ENCODE results near the gene MYO9A. TPM values are rescaled to one million over a fixed set of nuclear protein-coding genes. Genes with fewer than 3 reads are reported as not detected.

Gene MYO9A
- total RNA-seq, 4 donors from 2014 or later = 71.1 to 96.8 (median 80.8) TPM

GRCh38 chr15:72141171-72142084 is 23.5 kb upstream of the MYO9A start:
- Histone ChIP-seq H3K27me3 (no peaks in the 10 kb centered on the region), H3K36me3 (peaks cover 0 to 8% (median 0%) of the 10 kb centered on the region in 4 donors), H3K4me3 (no peak overlapping the region), H3K27ac (replicated peaks in 1 of 4) (peak overlapping the region in 1 of 4 donors; percentile 15), H3K4me1 (peaks cover 6 to 12% (median 6%) of the 10 kb centered on the region in 4 donors), H3K9me3 (no peaks in the 10 kb centered on the region)
- TF ChIP-seq EP300 (IDR thresholded peaks at IDR 0.05) = no peak
- TF ChIP-seq POLR2A (IDR thresholded peaks at IDR 0.05; ENCODE audit: low read depth) = no peak
- TF ChIP-seq POLR2AphosphoS5 (IDR thresholded peaks at IDR 0.05) = no peak
- TF ChIP-seq CTCF (IDR thresholded peaks at IDR 0.05) = no peak
- peak; percentile 21 for DNase-seq (ENCODE audit: extremely low spot score)
- intact Hi-C loops (cut with DNase I) = no loop called here
- 60% methylated on average over 4 of the region's 4 CpGs for WGBS

- Histone ChIP-seq H3K4me1 (peaks cover 7 to 22% (median 15%) of the 10 kb centered on the region in 4 donors), H3K27me3 (no peaks in the 10 kb centered on the region), H3K36me3 (peaks cover 0 to 8% (median 0%) of the 10 kb centered on the region in 4 donors), H3K4me3 (no peak overlapping the region), H3K9me3 (no peaks in the 10 kb centered on the region), H3K27ac (replicated peaks in 1 of 4) (no peak overlapping the region)
- DNase-seq (ENCODE audit: extremely low spot score) = no peak
- TF ChIP-seq CTCF (IDR thresholded peaks at IDR 0.05) (no peak), POLR2A (IDR thresholded peaks at IDR 0.05; ENCODE audit: low read depth) (no peak), POLR2AphosphoS5 (IDR thresholded peaks at IDR 0.05) (no peak), EP300 (IDR thresholded peaks at IDR 0.05) (no peak)
- 83% methylated on average over 3 of the region's 3 CpGs for WGBS
- intact Hi-C loops (cut with DNase I) = no loop called here
Observed at GRCh38 chr15:72140088-72140487, 22.1 kb upstream of the MYO9A start.

GRCh38 chr15:72139667-72140066 is 21.7 kb upstream of the MYO9A start:
- Histone ChIP-seq H3K36me3 (peaks cover 0 to 8% (median 0%) of the 10 kb centered on the region in 4 donors), H3K9me3 (no peaks in the 10 kb centered on the region), H3K27ac (replicated peaks in 1 of 4) (no peak overlapping the region), H3K4me1 (peaks cover 7 to 22% (median 15%) of the 10 kb centered on the region in 4 donors), H3K27me3 (no peaks in the 10 kb centered on the region), H3K4me3 (no peak overlapping the region)
- TF ChIP-seq POLR2AphosphoS5 (IDR thresholded peaks at IDR 0.05) (no peak), POLR2A (IDR thresholded peaks at IDR 0.05; ENCODE audit: low read depth) (no peak), CTCF (IDR thresholded peaks at IDR 0.05) (no peak), EP300 (IDR thresholded peaks at IDR 0.05) (no peak)
- WGBS = 93% methylated on average over 3 of the region's 4 CpGs
- intact Hi-C loops (cut with DNase I) = no loop called here
- DNase-seq (ENCODE audit: extremely low spot score) = no peak

- no peak overlapping the region for H3K27ac ChIP-seq (replicated peaks in 1 of 4)
- H3K27me3 ChIP-seq = no peaks in the 10 kb centered on the region
- peaks cover 2 to 18% (median 12%) of the 10 kb centered on the region in 4 donors for H3K4me1 ChIP-seq
- no peak for DNase-seq (ENCODE audit: extremely low spot score)
- H3K36me3 ChIP-seq = peaks cover 0 to 8% (median 0%) of the 10 kb centered on the region in 4 donors
- H3K4me3 ChIP-seq = no peak overlapping the region
- intact Hi-C loops (cut with DNase I) = no loop called here
- no peaks in the 10 kb centered on the region for H3K9me3 ChIP-seq
- 77% methylated on average over 4 of the region's 4 CpGs for WGBS
- TF ChIP-seq POLR2A (IDR thresholded peaks at IDR 0.05; ENCODE audit: low read depth) (no peak), POLR2AphosphoS5 (IDR thresholded peaks at IDR 0.05) (no peak), CTCF (IDR thresholded peaks at IDR 0.05) (no peak), EP300 (IDR thresholded peaks at IDR 0.05) (no peak)
Observed at GRCh38 chr15:72136170-72137051, 18.5 kb upstream of the MYO9A start.
